SIG-M5 treated with dmso at 0.1 percent for 504 hours (cell line): ENCODE results near the gene STAT3.
"Not testable (repeated sequence)": the region's sequence is repeated elsewhere in the genome, so short reads cannot be mapped to it uniquely, and the experiment has no call there.

Experiments
- DNase-seq: peaks from one replicate; lab custom pipeline; 2025; ENCODE audit not compliant: unreplicated experiment; lab: John Stamatoyannopoulos, UW

Gene STAT3

GRCh38 chr17:42386777-42387657, 1.2 kb downstream of the STAT3 start:
- peak; percentile 87 for DNase-seq

DNA sequence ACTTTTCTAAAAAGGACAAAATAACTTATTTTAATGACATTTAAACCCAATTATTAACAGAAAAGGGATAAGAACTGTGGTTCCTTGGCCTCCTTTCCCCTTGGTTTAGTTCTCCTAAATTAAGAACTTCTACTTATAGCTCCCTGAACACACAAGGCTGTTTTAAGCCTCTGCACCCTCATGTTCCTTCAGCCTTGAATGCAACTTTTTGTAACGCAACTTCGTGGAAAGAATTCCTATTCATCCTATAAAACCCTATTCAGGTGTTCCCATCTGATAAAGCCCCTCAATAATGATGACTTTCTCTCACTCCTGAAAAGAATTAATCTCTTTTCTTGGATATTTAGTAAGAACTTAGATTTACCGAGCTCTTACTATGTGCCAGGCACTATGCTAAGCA, 6.3 kb downstream of the STAT3 start:
- no peak for DNase-seq

DNA sequence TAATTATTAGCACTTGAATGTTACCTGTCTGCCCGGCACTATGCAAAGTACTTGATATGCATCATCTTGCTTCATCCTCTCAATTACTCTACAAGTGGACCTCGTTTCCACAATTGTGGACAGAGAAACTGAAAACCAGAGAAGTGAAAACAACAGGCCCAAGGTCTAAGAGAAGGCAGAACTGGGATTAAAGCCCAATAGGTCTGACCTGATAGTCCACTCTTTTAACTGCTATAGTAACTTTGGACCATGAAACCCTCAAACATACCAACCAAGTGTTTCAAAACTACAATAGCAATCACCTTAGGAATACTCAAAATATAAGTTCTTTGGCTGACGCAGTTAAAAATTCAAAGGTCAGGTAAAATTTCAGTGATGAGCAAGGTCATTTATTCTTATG, 7.3 kb downstream of the STAT3 start:
- DNase-seq, result no peak

DNA sequence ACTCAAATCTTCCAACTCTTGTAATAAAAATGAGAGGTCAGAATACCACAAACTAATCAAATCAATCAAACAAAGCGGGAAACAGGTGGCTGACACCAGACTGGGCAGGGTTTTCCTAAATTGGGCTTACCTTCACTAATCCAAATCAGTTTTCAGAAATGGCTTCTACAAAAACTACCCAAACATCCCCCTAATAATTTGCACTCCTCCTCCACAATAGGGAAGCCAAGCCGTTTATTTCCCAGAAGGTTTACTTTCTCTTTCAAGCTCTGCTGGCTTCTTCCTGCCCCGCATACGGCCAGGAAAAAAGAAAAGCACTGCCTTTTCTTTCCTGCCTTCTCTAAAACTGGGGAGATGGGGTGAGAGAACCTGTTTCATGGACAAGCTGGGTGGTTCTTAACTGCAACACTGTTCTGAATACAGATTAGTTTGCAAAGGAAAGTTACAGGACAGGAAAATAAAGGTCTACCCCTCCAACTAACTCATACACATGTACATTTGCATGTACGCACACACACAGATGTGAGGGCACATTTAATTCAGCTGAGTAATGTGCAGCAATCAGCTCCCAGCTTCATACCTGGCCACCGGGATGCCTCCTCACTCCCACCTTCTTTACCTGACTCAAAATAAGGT, 9.2 kb downstream of the STAT3 start:
- no peak for DNase-seq

DNA sequence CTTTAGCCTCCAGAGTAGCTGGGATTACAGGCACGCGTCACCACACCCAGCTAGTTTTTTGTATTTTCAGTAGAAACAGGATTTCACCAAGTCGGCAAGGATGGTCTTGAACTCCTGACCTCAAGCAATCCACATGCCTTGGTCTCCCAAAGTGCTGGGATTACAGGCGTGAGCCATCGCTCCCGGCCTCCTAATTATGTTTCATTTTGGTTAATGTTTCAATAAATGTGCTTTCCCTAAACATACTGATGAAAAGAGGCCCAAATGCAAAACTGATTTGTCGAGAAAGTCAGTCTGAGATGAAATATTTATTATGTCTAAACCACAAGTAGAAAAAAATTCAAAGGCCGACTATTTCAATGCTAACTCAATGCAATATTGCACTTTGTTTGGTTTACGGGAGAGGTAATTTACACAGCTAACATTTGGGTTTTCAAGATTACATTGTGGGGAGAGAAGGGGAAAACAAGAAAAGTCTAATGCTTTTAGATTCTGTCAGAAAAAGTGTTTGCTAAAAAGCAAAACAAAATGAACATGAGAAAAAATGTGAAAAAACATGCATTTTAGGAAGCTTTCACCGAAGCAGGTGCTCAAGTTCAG, 9.8 kb downstream of the STAT3 start:
- DNase-seq, result no peak

- no peak for DNase-seq
These were observed 14.3 kb downstream of the STAT3 start for GRCh38 chr17:42373896-42374295.

GRCh38 chr17:42372142-42372541, 16.1 kb downstream of the STAT3 start:
- DNase-seq, result no peak

DNA sequence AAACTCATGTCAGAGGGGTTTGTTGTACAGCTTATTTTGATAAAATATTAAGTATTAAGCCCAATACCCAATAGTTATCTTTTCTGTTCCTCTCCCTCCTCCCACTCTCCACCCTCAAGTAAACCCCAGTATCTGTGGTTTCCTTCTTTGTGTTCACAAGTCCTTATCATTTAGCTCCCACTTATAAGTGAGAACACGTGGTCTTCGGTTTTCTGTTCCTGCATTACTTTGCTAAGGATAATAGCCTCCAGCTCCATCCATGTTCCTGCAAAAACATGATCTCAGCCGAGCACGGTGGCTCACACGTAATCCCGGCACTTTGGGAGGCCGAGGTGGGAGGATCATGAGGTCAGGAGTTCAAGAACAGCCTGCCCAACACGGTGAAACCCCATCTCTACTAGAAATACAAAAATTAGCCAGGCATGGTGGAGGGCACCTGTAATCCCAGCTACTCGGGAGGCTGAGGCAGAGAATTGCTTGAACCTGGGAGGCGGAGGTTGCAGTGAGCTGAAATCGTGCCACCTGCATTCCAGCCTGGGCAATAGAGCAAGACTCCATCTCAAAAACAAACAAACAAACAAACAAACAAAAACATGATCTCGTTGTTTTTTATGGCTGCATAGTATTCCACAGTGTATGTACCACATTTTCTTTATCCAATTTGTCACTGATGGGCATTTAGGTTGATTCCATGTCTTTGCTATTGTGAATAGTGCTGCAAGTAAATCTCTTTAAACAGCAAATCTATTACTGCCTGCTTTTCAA, 19.3 kb downstream of the STAT3 start:
- not testable (repeated sequence) for DNase-seq

DNA sequence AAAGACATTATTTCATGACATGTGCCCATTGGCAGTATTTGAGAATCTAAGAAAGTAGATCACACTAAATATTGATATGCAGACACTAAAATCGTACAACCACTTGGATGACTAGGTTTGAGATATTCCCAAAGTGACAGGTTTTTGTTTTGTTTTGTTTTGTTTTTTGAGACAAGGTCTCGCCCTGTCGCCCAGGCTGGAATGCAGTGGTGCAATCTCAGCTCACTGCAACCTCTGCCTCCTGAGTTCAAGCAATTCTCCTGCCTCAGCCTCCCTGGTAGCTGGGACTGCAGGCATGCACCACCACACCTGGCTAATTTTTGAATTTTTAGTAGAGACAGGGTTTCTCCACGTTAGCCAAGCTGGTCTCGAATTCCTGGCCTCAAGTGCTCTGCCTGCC, 19.9 kb downstream of the STAT3 start:
- not testable (repeated sequence) for DNase-seq

GRCh38 chr17:42366176-42367023, 21.8 kb downstream of the STAT3 start:
- DNase-seq, result not testable (repeated sequence)

DNA sequence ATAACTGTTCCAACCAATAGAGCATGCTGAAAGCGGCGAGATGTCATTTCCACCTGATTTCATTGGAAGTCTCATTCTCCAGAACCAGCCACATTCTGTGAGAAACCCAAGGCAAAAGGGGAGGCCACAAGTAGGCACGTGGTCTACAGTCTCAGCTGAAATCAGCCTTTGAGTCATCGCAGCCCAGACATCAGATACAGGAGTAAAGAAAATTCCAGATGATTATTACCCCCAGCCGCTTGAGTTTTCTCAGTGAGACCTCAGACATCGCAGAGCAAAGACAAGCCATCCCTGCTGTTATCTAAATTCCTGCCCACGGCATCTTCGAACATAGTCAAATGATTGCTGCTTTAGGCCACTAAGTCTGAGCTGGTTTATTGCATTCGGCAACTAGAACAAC, 23.1 kb downstream of the STAT3 start:
- DNase-seq, result no peak

DNA sequence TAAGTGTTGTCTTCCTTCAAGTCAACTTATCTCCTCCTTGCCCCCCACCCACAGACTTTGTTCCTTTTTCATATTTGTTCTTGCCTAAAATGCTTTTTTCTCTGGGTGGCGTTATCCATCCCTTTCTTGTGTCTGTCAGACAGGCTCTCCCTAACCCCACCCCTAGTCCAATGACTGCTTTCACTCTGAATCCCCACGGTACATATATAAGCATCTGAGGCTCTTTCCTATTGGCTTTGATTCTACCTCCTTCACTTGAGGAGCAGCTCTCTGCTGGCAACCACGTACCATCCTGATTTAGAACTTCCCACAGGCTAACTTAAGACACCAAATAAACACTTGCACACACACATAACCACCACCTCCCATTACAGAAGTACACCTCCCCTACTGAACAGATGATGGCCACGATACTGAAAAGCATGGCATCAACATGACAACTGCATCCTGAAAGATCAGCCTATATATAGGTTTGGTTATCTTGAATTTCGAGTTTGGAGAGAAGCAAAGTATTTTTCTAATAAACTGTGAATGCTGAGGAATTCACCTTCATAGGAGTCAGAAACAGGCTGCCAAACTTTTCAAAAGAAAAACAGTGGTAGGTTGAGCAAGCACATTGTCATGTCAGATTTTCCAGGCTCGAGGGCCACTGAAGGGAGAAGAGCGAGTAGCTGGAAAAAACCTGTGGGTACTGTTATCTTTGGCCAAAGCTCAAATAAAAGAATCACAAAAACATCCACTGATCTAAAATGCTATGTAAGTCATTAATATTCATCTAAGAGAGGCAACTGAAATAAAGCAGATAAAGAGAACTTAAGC, 24.3 kb downstream of the STAT3 start:
- DNase-seq, result no peak

DNA sequence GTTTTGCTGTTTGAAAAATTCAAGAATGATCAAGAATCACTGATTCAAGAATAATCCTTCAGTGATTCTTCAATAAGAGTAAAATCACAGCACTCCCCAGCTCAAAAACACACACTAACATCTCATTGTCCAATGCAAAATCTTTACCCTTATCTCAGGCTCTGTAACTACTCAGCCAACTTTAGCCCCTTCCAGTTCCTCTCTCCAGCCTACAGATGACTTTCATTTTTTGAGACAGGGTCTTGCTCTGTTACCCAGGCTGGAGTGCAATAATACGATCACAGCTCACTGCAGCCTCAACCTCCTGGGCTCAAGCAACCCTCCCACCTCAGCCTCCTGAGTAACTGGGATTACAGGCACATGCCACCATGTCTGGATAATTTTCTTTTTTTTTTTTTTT, 25.0 kb downstream of the STAT3 start:
- no peak for DNase-seq

GRCh38 chr17:42362245-42362961, 25.8 kb downstream of the STAT3 start:
- no peak for DNase-seq

GRCh38 chr17:42361781-42362186, 26.5 kb downstream of the STAT3 start:
- DNase-seq, result no peak

DNA sequence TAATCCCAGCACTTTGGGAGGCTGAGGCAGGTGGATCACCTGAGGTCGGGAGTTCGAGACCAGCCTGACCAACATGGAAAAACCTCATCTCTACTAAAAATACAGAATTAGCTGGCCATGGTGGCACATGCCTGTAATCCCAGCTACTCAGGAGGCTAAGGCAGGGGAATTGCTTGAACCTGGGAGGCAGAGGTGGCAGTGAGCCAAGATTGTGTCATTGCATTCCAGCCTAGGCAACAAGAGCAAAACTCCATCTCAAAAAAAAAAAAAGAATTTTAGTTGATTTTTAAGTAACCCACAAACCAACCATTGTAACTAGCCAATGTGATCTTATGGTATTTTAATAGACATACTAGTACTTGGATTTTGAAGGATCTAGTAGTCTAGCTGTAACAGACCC, 27.9 kb downstream of the STAT3 start:
- DNase-seq, result not testable (repeated sequence)

- no peak for DNase-seq
These were observed 29.1 kb downstream of the STAT3 start for GRCh38 chr17:42359133-42359532.

- no peak for DNase-seq
These were observed 29.8 kb downstream of the STAT3 start for GRCh38 chr17:42358434-42358833.
